HepG2 (cell line): Measurements from ENCODE around the gene MTHFD2L. TPM values are rescaled to one million over a fixed set of nuclear protein-coding genes. Genes with fewer than 3 reads are reported as not detected.

Experiments used
- ATAC-seq: fragments of 200-7000 bp; cut with Tn5 transposase; 3 replicates; pipeline ENCODE4 v1.9.1; 2020; ENCODE audit warnings: mild to moderate bottlenecking, moderate library complexity
- BruUV-seq: library from RNA; stranded (reverse); fragments of 400-500 nt; replicated peaks from 2 replicates; lab custom pipeline; 2021; lab: Mats Ljungman, UMichigan
- CTCF ChIA-PET: fragments of 300-600 bp; formaldehyde crosslinking; extraction: SDS; loops from one replicate; lab custom pipeline; 2021; ENCODE audit warnings: low total read pairs, inconsistent platforms, low intra/inter-chr PET ratio; lab: Yijun Ruan, JAX
- POLR2A ChIA-PET: fragments of 350-600 bp; sonication (Branson Sonifier 250); formaldehyde crosslinking; loops from one replicate; lab custom pipeline; 2020; ENCODE audit warnings: antibody characterized with exemption, inconsistent platforms; lab: Yijun Ruan, JAX
- DNase-seq: peaks from one replicate; pipeline ENCODE4 v3.0.0-alpha.2; 2015; ENCODE audit warnings: low spot score
- FAIRE-seq: peaks from 3 replicates; lab custom pipeline; 2011; peaks lifted over from hg19 to GRCh38; lab: Jason Lieb, UNC
- H2AFZ ChIP-seq: one replicate; pipeline ENCODE4 v1.6.1; 2011; ENCODE audit warnings: low read length, inconsistent platforms
- H3K27ac ChIP-seq: fragments of 300-600 bp; 3 replicates; pipeline ENCODE4 v1.8.0; 2011; ENCODE audit warnings: mixed run types, mild to moderate bottlenecking, mixed read lengths, low read length, inconsistent platforms; ENCODE audit not compliant: insufficient read depth; ENCODE audit errors: extremely low read length
- H3K27me3 ChIP-seq, 2 experiments: fragments of 200-600 bp in 1 of 2; 2 replicates in 1 of 2; 3 replicates in 1 of 2; pipeline versions ENCODE4 v1.6.0 to v1.8.0; 2011; ENCODE audit warnings: low read length in 2 of 2, mild to moderate bottlenecking in 2 of 2, moderate library complexity in 2 of 2, inconsistent platforms in 1 of 2; ENCODE audit not compliant: insufficient read depth in 2 of 2, control insufficient read depth in 1 of 2
- H3K36me3 ChIP-seq, 2 experiments: fragments of 200-600 bp in 1 of 2; replicated peaks in 1 of 2; 2 replicates in 1 of 2; 3 replicates in 1 of 2; pipeline versions ENCODE4 v1.5.1 to v1.8.0; 2011; ENCODE audit warnings: low read length in 2 of 2, inconsistent platforms in 1 of 2; ENCODE audit not compliant: insufficient read depth in 2 of 2, control insufficient read depth in 1 of 2
- H3K4me1 ChIP-seq: 2 replicates; pipeline ENCODE4 v1.5.1; 2012; ENCODE audit warnings: low read length, inconsistent platforms; ENCODE audit not compliant: insufficient read depth
- H3K4me2 ChIP-seq: 2 replicates; pipeline ENCODE4 v1.6.0; 2011; ENCODE audit warnings: low read depth, low read length, inconsistent platforms
- H3K4me3 ChIP-seq, 3 experiments: fragments of 200-600 bp in 1 of 3; sonication (generic), shearing (Covaris generic) in 1 of 3; replicated peaks in 1 of 3; 2 replicates each; pipeline ENCODE4 v1.5.1; 2011 to 2016; ENCODE audit warnings: low read length in 3 of 3, inconsistent platforms in 2 of 3, low read depth in 2 of 3, mild to moderate bottlenecking in 2 of 3, control low read depth in 1 of 3, mixed read lengths in 1 of 3; ENCODE audit not compliant: insufficient read depth in 1 of 3
- H3K79me2 ChIP-seq: one replicate; pipeline ENCODE4 v1.6.1; 2011; ENCODE audit warnings: low read length, inconsistent platforms; ENCODE audit not compliant: insufficient read depth
- H3K9ac ChIP-seq: 2 replicates; pipeline ENCODE4 v1.6.0; 2011; ENCODE audit warnings: mild to moderate bottlenecking, low read depth, low read length, inconsistent platforms; ENCODE audit not compliant: insufficient read depth
- H3K9me3 ChIP-seq: 2 replicates; pipeline ENCODE4 v1.5.1; 2012; ENCODE audit warnings: mild to moderate bottlenecking, low read length
- H4K20me1 ChIP-seq: 2 replicates; pipeline ENCODE4 v1.6.0; 2011; ENCODE audit warnings: inconsistent platforms, mild to moderate bottlenecking, low read length, moderate library complexity; ENCODE audit not compliant: insufficient read depth
- GFI1 ChIP-seq: sonication (generic); formaldehyde crosslinking; IDR thresholded peaks from 2 replicates; pipeline ENCODE4 v1.5.0; 2020; ENCODE audit warnings: missing genetic modification reagents, mild to moderate bottlenecking, borderline replicate concordance
- HNRNPH1 ChIP-seq: fragments of 200-400 bp; formaldehyde crosslinking; optimal IDR thresholded peaks from 2 replicates; pipeline ENCODE3; 2017; ENCODE audit warnings: mild to moderate bottlenecking, low read depth, low read length
- MAFF ChIP-seq: IDR thresholded peaks from 2 replicates; pipeline ENCODE4 v1.6.1; 2011; ENCODE audit warnings: low read depth, low read length, improper control_type of control experiment
- MAFK ChIP-seq, 2 experiments: IDR thresholded peaks in 1 of 2; conservative IDR thresholded peaks in 1 of 2; 2 replicates each; pipeline ENCODE4 v1.6.1; 2011; ENCODE audit warnings: improper control_type of control experiment in 2 of 2, low read length in 2 of 2
- MBNL3 ChIP-seq: fragments of 250-450 bp; sonication (Bioruptor Pico); conservative IDR thresholded peaks from 2 replicates; pipeline ENCODE4 v1.8.0; 2022; ENCODE audit warnings: mild to moderate bottlenecking, inconsistent platforms
- TBL1XR1 ChIP-seq: fragments of 150-350 bp; IDR thresholded peaks from 2 replicates; pipeline ENCODE4 v1.6.1; 2014; ENCODE audit warnings: borderline replicate concordance, low read length; ENCODE audit not compliant: partially characterized antibody
- TOE1 ChIP-seq: sonication (generic); formaldehyde crosslinking; IDR thresholded peaks from 2 replicates; pipeline ENCODE4 v1.4.0; 2020; ENCODE audit warnings: mild to moderate bottlenecking, missing genetic modification reagents
- ZNF512 ChIP-seq: sonication (generic); formaldehyde crosslinking; IDR thresholded peaks from 2 replicates; pipeline ENCODE4 v1.4.0; 2020; ENCODE audit warnings: mild to moderate bottlenecking, missing genetic modification reagents
- WGBS: methylation state at CpG from one replicate; pipeline ENCODE4 v1.1.6; 2017; ENCODE audit warnings: low lambda C conversion rate; 5-methylcytosine and 5-hydroxymethylcytosine counted together
- in situ Hi-C: cut with HindIII; loops from 2 replicates; pipeline ENCODE4 v1.10.0; 2017; ENCODE audit warnings: low pct_unique_long_range_greater_than_20kb; ENCODE audit not compliant: extremely low pct_ligation_motif_present
- intact Hi-C: fragments of 100-400 bp; cut with micrococcal nuclease; formaldehyde crosslinking; loops from one replicate; pipeline ENCODE4 v1.10.0; 2022; ENCODE audit not compliant: unreplicated experiment
- polyA plus RNA-seq, 8 experiments: library from polyadenylated mRNA; depleted of rRNA in 3 of 8; stranded (reverse) in 7 of 8; unstranded in 1 of 8; fragments of >200 nt; fragmentation: Illumina TruSeq in 4 of 8; extraction: Trizol in 4 of 8; gene quantifications; 2 replicates each; pipeline versions ENCODE4 v1.2.1 to v1.2.3, GENCODE V29; 2011 to 2016; ENCODE audit warnings: low read depth in 4 of 8, missing spikeins in 1 of 8, mixed read lengths in 1 of 8; ENCODE audit not compliant: insufficient read depth in 1 of 8
- total RNA-seq, 5 experiments: library from RNA; depleted of rRNA; stranded (reverse); fragments of >200 nt; fragmentation: Illumina TruSeq; extraction: Trizol; gene quantifications; 2 replicates each; pipeline ENCODE4 v1.2.3, GENCODE V29; 2016; ENCODE audit warnings: low read depth in 1 of 5

The MTHFD2L gene
- total and polyA plus RNA-seq, 2 of the 13 experiments (the other 11 are each of a cell fraction or from before 2014, with no cell fraction given) = 10.5 to 14.9 TPM

DNA sequence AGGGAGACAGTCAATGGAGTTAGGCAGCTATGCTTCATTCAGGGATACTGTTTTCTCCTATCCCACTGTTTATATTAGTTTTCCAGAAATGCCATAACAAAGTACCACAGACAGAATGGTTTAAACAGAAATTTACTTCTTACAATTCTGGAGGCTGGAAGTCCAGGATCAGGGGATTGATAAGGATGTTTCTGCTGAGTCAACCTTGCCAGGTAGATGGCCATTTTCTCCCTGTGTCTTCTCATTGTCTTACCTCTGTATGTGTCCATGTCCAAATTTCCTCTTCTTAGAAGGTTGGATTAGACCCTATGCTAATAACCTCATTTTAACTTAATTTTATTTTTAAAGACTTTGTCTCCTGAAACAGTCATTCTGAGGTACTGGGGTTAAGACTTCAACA lies 129.9 kb downstream of the MTHFD2L start:
- FAIRE-seq (no peak), ATAC-seq (no peak), DNase-seq (no peak)
- H3K27ac ChIP-seq = no peak overlapping the region
- H3K4me2 ChIP-seq = no peak overlapping the region
- no peak overlapping the region for H2AFZ ChIP-seq
- H3K4me1 ChIP-seq = no peaks in the 10 kb centered on the region
- no peak overlapping the region for H3K4me3 ChIP-seq
- CTCF ChIA-PET = no interaction called here
- in situ Hi-C loops = no loop called here
- no peak for TF ChIP-seq MBNL3 (CRISPR knock-in tag)
- TF ChIP-seq MAFK (conservative IDR thresholded peaks at IDR 0.05 in 1 of 2, IDR thresholded peaks at IDR 0.05 in 1 of 2; ENCODE audit: low read length in 2 of 2) = peak; percentile 12 to 80; a peak in 2 of 4 replicates
- TF ChIP-seq HNRNPH1 = no peak
- peak; percentile 59; the same call in 1 of the 2 replicates for TF ChIP-seq MAFF
- H3K36me3 ChIP-seq = no peaks in the 10 kb centered on the region
- H3K9me3 ChIP-seq = no peaks in the 10 kb centered on the region
- H3K9ac ChIP-seq = no peak overlapping the region
- H3K79me2 ChIP-seq = no peaks in the 10 kb centered on the region
- BruUV-seq = no TSS peak
- no peaks in the 10 kb centered on the region for H4K20me1 ChIP-seq
- POLR2A ChIA-PET = no interaction called here
- no peaks in the 10 kb centered on the region for H3K27me3 ChIP-seq
- intact Hi-C loops = no loop called here

DNA sequence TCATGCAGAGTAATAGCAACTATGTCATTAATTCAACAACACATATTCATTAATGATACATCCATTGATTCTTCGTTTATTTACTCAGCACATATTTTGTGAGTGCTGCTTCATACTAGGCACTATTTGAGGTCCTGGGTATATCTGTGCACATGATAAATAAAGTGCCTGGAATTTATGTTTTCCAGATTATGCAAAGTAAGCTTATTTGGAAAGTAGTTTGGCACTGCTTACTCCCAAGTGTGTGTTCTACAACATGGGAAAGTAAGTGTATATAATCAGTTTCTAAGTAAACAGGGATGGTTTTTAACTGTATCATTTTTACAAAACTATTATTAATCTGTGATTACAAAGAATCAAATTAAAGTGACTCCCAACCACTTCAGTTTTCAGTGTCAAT lies 133.6 kb downstream of the MTHFD2L start:
- intact Hi-C loops = no loop called here
- CTCF ChIA-PET = no interaction called here
- BruUV-seq = no TSS peak

More for the DNA sequence above, 133.6 kb downstream of the MTHFD2L start:
- no peak for FAIRE-seq
- no peaks in the 10 kb centered on the region for H3K4me1 ChIP-seq
- H3K9me3 ChIP-seq = no peaks in the 10 kb centered on the region
- H3K27ac ChIP-seq = no peak overlapping the region
- H2AFZ ChIP-seq = no peak overlapping the region
- no peaks in the 10 kb centered on the region for H3K79me2 ChIP-seq
- in situ Hi-C loops = no loop called here
- DNase-seq = no peak
- no peak overlapping the region for H3K9ac ChIP-seq
- TF ChIP-seq TOE1 (no peak), MAFK (conservative IDR thresholded peaks at IDR 0.05 in 1 of 2, IDR thresholded peaks at IDR 0.05 in 1 of 2; ENCODE audit: low read length in 2 of 2) (peak; percentile 76 to 79), GFI1 (CRISPR knock-in tag) (no peak), ZNF512 (CRISPR knock-in tag) (no peak), MAFF (peak; percentile 65), TBL1XR1 (no peak)
- whole genome bisulfite sequencing = 8% methylated on average over 1 of the region's 1 CpG
- POLR2A ChIA-PET = no interaction called here
- no peak overlapping the region for H3K4me2 ChIP-seq
- H3K27me3 ChIP-seq = no peaks in the 10 kb centered on the region
- H3K36me3 ChIP-seq = no peaks in the 10 kb centered on the region
- H4K20me1 ChIP-seq = no peaks in the 10 kb centered on the region
- no peak overlapping the region for H3K4me3 ChIP-seq
- ATAC-seq = no peak
